H1 (cell line): ENCODE data around the gene CORO7. TPM values are rescaled to one million over a fixed set of nuclear protein-coding genes. Genes with fewer than 3 reads are reported as not detected.

Source experiments
- HDAC2 ChIP-seq, 2 experiments: fragments of 300-600 bp in 1 of 2; sonication (generic) in 1 of 2; IDR thresholded peaks; 2 replicates each; pipeline ENCODE4 v1.6.1; 2011 to 2012; ENCODE audit warnings: low read depth in 2 of 2, low read length in 2 of 2, mild to moderate bottlenecking in 2 of 2, moderate library complexity in 2 of 2, borderline replicate concordance in 1 of 2, inconsistent platforms in 1 of 2
- RFX5 ChIP-seq: IDR thresholded peaks from 2 replicates; pipeline ENCODE4 v1.6.1; 2011; ENCODE audit warnings: low read depth, low read length, improper control_type of control experiment, borderline replicate concordance
- polyA plus RNA-seq, 7 experiments: library from polyadenylated mRNA; depleted of rRNA in 3 of 7; stranded (reverse) in 5 of 7; unstranded in 2 of 7; fragments of >200 nt in 5 of 7; fragments of 200-250 nt in 2 of 7; gene quantifications; 1 replicate in 5 of 7; 2 replicates in 1 of 7; 4 replicates in 1 of 7; pipeline versions ENCODE4 v1.2.1 to v1.2.3, GENCODE V29; 2011 to 2013; ENCODE audit warnings: missing spikeins in 2 of 7, mixed read lengths in 2 of 7
- total RNA-seq: library from RNA; stranded (reverse); fragmentation: NEBNext Ultra II Directional; extraction: Animal tissue kit (Norgen Biotek cat#: 25700); gene quantifications from 2 replicates; pipeline ENCODE4 v1.2.1, GENCODE V29; 2021

The CORO7 gene
- total and polyA plus RNA-seq, 2 of the 8 experiments (the other 6 are each of a cell fraction or from before 2014, with no cell fraction given) = 25.2 to 29.8 TPM

GRCh38 chr16:4307215-4308037 is 109.0 kb downstream of the CORO7 start (continued):
- peak; percentile 41 to 54; a peak in 1 of 4 replicates for TF ChIP-seq HDAC2 (IDR thresholded peaks at IDR 0.05; ENCODE audit: borderline replicate concordance in 1 of 2, low read depth in 2 of 2, low read length in 2 of 2)
- no peak for TF ChIP-seq RFX5
